ENCODE results near the gene SEZ6L.

The SEZ6L gene

DNA sequence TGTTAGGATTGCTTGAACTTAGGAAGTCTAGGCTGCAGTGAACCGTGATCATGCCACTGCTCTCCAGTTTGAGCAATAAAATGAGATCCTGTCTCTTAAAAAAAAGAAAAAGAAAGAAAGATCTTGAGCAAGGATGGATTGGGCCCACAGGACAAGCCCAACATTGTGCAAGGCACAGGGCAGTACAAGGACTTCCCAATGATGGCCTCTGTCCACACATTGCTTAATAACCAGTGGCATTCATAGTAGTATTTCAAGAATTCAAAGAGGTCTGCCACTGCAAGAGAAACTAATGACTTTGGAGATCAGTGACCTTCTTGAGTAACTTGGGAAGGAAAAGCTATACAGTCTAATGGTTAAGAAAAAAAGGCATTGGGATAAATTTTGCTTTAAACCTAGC is 44.6 kb downstream of the SEZ6L start:
- Histone ChIP-seq H3K27me3 (peaks cover 0 to 12% of the 10 kb centered on the region in 2 donors), H3K36me3 (no peaks in the 10 kb centered on the region), H3K27ac (no peak overlapping the region), H3K4me1 (no peaks in the 10 kb centered on the region), H3K9me3 (no peaks in the 10 kb centered on the region), H3K4me3 (no peak overlapping the region)
- intact Hi-C loops (cut with DNase I; ENCODE audit: low total_unique reads), result no loop called here
- TF ChIP-seq, protein P1, sequence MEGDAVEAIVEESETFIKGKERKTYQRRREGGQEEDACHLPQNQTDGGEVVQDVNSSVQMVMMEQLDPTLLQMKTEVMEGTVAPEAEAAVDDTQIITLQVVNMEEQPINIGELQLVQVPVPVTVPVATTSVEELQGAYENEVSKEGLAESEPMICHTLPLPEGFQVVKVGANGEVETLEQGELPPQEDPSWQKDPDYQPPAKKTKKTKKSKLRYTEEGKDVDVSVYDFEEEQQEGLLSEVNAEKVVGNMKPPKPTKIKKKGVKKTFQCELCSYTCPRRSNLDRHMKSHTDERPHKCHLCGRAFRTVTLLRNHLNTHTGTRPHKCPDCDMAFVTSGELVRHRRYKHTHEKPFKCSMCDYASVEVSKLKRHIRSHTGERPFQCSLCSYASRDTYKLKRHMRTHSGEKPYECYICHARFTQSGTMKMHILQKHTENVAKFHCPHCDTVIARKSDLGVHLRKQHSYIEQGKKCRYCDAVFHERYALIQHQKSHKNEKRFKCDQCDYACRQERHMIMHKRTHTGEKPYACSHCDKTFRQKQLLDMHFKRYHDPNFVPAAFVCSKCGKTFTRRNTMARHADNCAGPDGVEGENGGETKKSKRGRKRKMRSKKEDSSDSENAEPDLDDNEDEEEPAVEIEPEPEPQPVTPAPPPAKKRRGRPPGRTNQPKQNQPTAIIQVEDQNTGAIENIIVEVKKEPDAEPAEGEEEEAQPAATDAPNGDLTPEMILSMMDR (IDR thresholded peaks at IDR 0.05), result no peak
- no peak for DNase-seq

DNA sequence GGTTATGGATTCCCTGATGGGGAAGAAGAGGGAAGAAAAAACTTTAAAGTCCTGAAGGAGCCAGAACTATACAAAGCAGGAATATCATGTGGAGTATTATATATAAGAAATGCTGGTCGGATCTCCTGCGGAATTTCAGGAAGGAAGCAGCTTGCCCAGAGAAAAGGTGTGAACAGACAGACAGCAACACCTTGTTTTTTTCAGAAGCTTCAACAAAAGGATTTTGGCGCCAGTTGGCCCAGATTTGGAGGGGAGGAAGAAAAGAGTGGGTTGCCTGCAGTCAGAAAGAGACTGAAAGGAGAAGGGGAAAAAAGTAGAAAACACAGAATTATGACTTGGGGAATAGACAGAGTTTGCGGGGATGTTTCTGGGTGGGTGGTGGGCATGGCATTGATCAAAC is 45.2 kb downstream of the SEZ6L start:
- Histone ChIP-seq H3K4me1 (no peaks in the 10 kb centered on the region), H3K27ac (no peak overlapping the region), H3K27me3 (peaks cover 0 to 12% of the 10 kb centered on the region in 2 donors), H3K36me3 (no peaks in the 10 kb centered on the region), H3K9me3 (no peaks in the 10 kb centered on the region), H3K4me3 (no peak overlapping the region)
- no peak for DNase-seq
- TF ChIP-seq, protein P1 (IDR thresholded peaks at IDR 0.05), result no peak
- intact Hi-C loops (cut with DNase I; ENCODE audit: low total_unique reads), result no loop called here

- Histone ChIP-seq H3K27ac (no peak overlapping the region), H3K36me3 (no peaks in the 10 kb centered on the region), H3K4me3 (no peak overlapping the region), H3K9me3 (no peaks in the 10 kb centered on the region), H3K4me1 (no peaks in the 10 kb centered on the region), H3K27me3 (peaks cover 0 to 12% of the 10 kb centered on the region in 2 donors)
- TF ChIP-seq, protein P1 (IDR thresholded peaks at IDR 0.05), result no peak
- no peak for DNase-seq
- intact Hi-C loops (cut with DNase I; ENCODE audit: low total_unique reads), result no loop called here
Measured at GRCh38 chr22:26215736-26216135, 46.5 kb downstream of the SEZ6L start.

DNA sequence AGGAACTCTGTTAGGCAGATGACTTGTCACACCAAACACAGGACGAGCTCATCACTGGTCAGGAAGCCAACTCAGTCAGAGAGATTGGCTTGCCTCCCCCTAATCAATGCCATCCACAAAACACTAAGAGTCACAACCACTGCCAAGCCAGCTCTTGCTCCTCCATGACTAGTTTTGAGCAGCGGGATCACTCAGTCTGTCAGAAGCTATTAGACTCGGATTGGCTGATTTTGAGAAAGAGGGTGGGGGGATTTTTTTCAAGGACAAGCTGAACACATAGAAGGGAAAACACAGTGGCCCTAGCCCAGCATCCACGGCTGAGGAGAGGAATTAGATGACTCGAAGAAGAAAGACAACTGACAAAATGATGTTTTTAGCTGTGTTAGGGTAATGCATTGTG is 55.9 kb downstream of the SEZ6L start:
- Histone ChIP-seq H3K4me3 (no peak overlapping the region), H3K4me1 (no peaks in the 10 kb centered on the region), H3K27ac (no peak overlapping the region), H3K9me3 (no peaks in the 10 kb centered on the region), H3K27me3 (peaks cover 0 to 6% of the 10 kb centered on the region in 2 donors), H3K36me3 (no peaks in the 10 kb centered on the region)
- TF ChIP-seq, protein P1 (IDR thresholded peaks at IDR 0.05), result no peak
- intact Hi-C loops (cut with DNase I; ENCODE audit: low total_unique reads), result no loop called here
- DNase-seq, result no peak

- Histone ChIP-seq H3K27ac (no peak overlapping the region), H3K36me3 (no peaks in the 10 kb centered on the region), H3K4me3 (no peak overlapping the region), H3K27me3 (peaks cover 0 to 9% of the 10 kb centered on the region in 2 donors), H3K4me1 (no peaks in the 10 kb centered on the region), H3K9me3 (no peaks in the 10 kb centered on the region)
- DNase-seq, result no peak
- intact Hi-C loops (cut with DNase I; ENCODE audit: low total_unique reads), result no loop called here
- TF ChIP-seq, protein P1 (IDR thresholded peaks at IDR 0.05), result no peak
Measured at GRCh38 chr22:26226538-26227297, 57.5 kb downstream of the SEZ6L start.
